GM10266 (cell line): Measurements from ENCODE around the gene NUP93.

Source experiments
- DNase-seq: peaks from one replicate; pipeline ENCODE4 v3.0.0; 2012; ENCODE audit errors: extremely low spot score
- CTCF ChIP-seq: IDR thresholded peaks from 2 replicates; pipeline ENCODE4 v1.5.1; 2012; ENCODE audit warnings: mild to moderate bottlenecking, low read depth; ENCODE audit not compliant: control insufficient read depth, insufficient read depth; ENCODE audit errors: missing control alignments

Gene NUP93

GRCh38 chr16:56769677-56770076 is 39.7 kb downstream of the NUP93 start:
- TF ChIP-seq CTCF: no peak
- no peak for DNase-seq

GRCh38 chr16:56771558-56772279 is 41.8 kb downstream of the NUP93 start:
- no peak for TF ChIP-seq CTCF
- DNase-seq: no peak

GRCh38 chr16:56773532-56773931 is 43.6 kb downstream of the NUP93 start:
- TF ChIP-seq CTCF: no peak
- DNase-seq: no peak

GRCh38 chr16:56774016-56774680 is 44.2 kb downstream of the NUP93 start:
- no peak for DNase-seq
- no peak for TF ChIP-seq CTCF

GRCh38 chr16:56775162-56775561 is 45.2 kb downstream of the NUP93 start:
- no peak for TF ChIP-seq CTCF
- DNase-seq: no peak

- no peak for TF ChIP-seq CTCF
- DNase-seq: no peak
Observed at GRCh38 chr16:56776562-56776961, 46.6 kb downstream of the NUP93 start.

- no peak for TF ChIP-seq CTCF
Observed at GRCh38 chr16:56777001-56777400, 47.1 kb downstream of the NUP93 start.

More at GRCh38 chr16:56777001-56777400, 47.1 kb downstream of the NUP93 start:
- no peak for DNase-seq
